OCI-LY1 (cell line): Measurements from ENCODE around the gene PRRT2.

Source experiments
- H2AFZ ChIP-seq: fragments of 200-600 bp; sonication (generic), shearing (Covaris generic); 2 replicates; pipeline ENCODE4 v1.6.0; 2014; ENCODE audit warnings: antibody characterized with exemption, mild to moderate bottlenecking, low read length
- H3F3A ChIP-seq: fragments of 200-600 bp; sonication (generic), shearing (Covaris generic); 2 replicates; pipeline ENCODE4 v1.6.0; 2014; ENCODE audit warnings: mild to moderate bottlenecking, antibody characterized with exemption, low read length, moderate library complexity; ENCODE audit not compliant: insufficient read depth
- H3K27ac ChIP-seq: fragments of 200-600 bp; sonication (generic); 2 replicates; pipeline ENCODE4 v1.5.1; 2014; ENCODE audit warnings: low read length, mixed run types, mild to moderate bottlenecking, low read depth; ENCODE audit not compliant: poor library complexity, severe bottlenecking
- H3K27me3 ChIP-seq: fragments of 200-600 bp; sonication (generic); 2 replicates; pipeline ENCODE4 v1.6.0; 2014; ENCODE audit warnings: antibody characterized with exemption, mild to moderate bottlenecking, low read length, moderate library complexity; ENCODE audit not compliant: insufficient read depth
- H3K36me3 ChIP-seq: fragments of 200-600 bp; sonication (generic); 2 replicates; pipeline ENCODE4 v1.6.1; 2014; ENCODE audit warnings: mild to moderate bottlenecking, antibody characterized with exemption, low read length, moderate library complexity, mixed read lengths; ENCODE audit not compliant: insufficient read depth
- H3K4me1 ChIP-seq: fragments of 200-600 bp; sonication (generic); 2 replicates; pipeline ENCODE4 v1.5.1; 2014; ENCODE audit warnings: mild to moderate bottlenecking, low read length, moderate library complexity; ENCODE audit not compliant: insufficient read depth, severe bottlenecking
- H3K4me2 ChIP-seq: fragments of 200-600 bp; sonication (generic), shearing (Covaris generic); 2 replicates; pipeline ENCODE4 v1.6.1; 2014; ENCODE audit warnings: low read length
- H3K4me3 ChIP-seq: fragments of 200-600 bp; sonication (generic); 2 replicates; pipeline ENCODE4 v1.5.1; 2014; ENCODE audit warnings: low read length, low read depth, mild to moderate bottlenecking, mixed read lengths; ENCODE audit not compliant: poor library complexity, severe bottlenecking
- H3K79me2 ChIP-seq: fragments of 200-600 bp; shearing (Covaris generic); 2 replicates; pipeline ENCODE4 v1.6.1; 2016; ENCODE audit warnings: mixed run types, low read length, mixed read lengths; ENCODE audit not compliant: insufficient read depth
- H3K9ac ChIP-seq: fragments of 200-600 bp; sonication (generic), shearing (Covaris generic); 2 replicates; pipeline ENCODE4 v1.6.1; 2014; ENCODE audit warnings: mild to moderate bottlenecking, low read length, mixed read lengths
- H3K9me2 ChIP-seq: fragments of 200-600 bp; sonication (generic), shearing (Covaris generic); 2 replicates; pipeline ENCODE4 v1.6.1; 2014; ENCODE audit warnings: low read depth, mild to moderate bottlenecking, low read length, mixed read lengths
- H3K9me3 ChIP-seq: fragments of 200-600 bp; shearing (Covaris generic); 2 replicates; pipeline ENCODE4 v1.6.1; 2014; ENCODE audit warnings: low read length, mixed read lengths
- H4K20me1 ChIP-seq: fragments of 200-600 bp; sonication (generic), shearing (Covaris generic); 2 replicates; pipeline ENCODE4 v1.6.0; 2016; ENCODE audit warnings: mild to moderate bottlenecking, low read length; ENCODE audit not compliant: insufficient read depth
- EZH2 ChIP-seq: fragments of 200-600 bp; sonication (generic), shearing (Covaris generic); IDR thresholded peaks from 2 replicates; pipeline ENCODE4 v1.8.0; 2017; ENCODE audit warnings: borderline replicate concordance, mixed run types, mild to moderate bottlenecking, antibody characterized with exemption, low read length, moderate library complexity, mixed read lengths
- TF ChIP-seq, protein P1 (sequence below): fragments of 200-600 bp; sonication (generic), shearing (Covaris generic); IDR thresholded peaks from 2 replicates; pipeline ENCODE4 v1.5.1; 2017; ENCODE audit warnings: mild to moderate bottlenecking, antibody characterized with exemption, low read length, moderate library complexity, mixed read lengths

PRRT2 gene

DNA sequence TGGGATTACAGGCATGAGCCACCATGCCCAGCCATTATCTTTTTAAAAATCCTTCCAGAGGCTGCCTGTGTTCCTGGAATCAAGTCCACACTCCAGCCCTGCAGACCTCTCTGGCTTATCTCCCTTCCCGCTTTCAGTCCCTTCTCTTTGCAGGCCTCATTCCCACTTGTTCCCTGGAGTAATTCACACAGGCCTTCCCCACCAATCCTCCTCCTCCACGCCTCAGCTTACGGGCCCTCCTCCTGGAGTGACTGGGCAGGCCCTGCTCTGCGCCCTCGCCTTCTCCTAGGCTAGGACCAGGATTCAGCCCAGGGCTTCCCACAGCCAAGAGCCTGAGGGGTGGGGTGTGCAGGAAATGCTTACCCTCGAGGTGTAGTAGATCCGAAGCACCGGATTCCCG, 48.2 kb downstream of the PRRT2 start:
- no peak overlapping the region for H3K27ac ChIP-seq
- H3K4me1 ChIP-seq, result peaks cover 16% of the 10 kb centered on the region
- H3K9ac ChIP-seq, result no peak overlapping the region
- H3K4me3 ChIP-seq, result no peak overlapping the region
- no peak for TF ChIP-seq EZH2
- TF ChIP-seq, protein P1, sequence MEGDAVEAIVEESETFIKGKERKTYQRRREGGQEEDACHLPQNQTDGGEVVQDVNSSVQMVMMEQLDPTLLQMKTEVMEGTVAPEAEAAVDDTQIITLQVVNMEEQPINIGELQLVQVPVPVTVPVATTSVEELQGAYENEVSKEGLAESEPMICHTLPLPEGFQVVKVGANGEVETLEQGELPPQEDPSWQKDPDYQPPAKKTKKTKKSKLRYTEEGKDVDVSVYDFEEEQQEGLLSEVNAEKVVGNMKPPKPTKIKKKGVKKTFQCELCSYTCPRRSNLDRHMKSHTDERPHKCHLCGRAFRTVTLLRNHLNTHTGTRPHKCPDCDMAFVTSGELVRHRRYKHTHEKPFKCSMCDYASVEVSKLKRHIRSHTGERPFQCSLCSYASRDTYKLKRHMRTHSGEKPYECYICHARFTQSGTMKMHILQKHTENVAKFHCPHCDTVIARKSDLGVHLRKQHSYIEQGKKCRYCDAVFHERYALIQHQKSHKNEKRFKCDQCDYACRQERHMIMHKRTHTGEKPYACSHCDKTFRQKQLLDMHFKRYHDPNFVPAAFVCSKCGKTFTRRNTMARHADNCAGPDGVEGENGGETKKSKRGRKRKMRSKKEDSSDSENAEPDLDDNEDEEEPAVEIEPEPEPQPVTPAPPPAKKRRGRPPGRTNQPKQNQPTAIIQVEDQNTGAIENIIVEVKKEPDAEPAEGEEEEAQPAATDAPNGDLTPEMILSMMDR, result no peak
- no peaks in the 10 kb centered on the region for H3K9me2 ChIP-seq
- no peaks in the 10 kb centered on the region for H3F3A ChIP-seq
- H3K79me2 ChIP-seq, result no peaks in the 10 kb centered on the region
- no peaks in the 10 kb centered on the region for H3K9me3 ChIP-seq
- no peak overlapping the region for H3K4me2 ChIP-seq
- H4K20me1 ChIP-seq, result no peaks in the 10 kb centered on the region
- no peaks in the 10 kb centered on the region for H3K27me3 ChIP-seq
- peaks cover 28% of the 10 kb centered on the region for H3K36me3 ChIP-seq
- no peak overlapping the region for H2AFZ ChIP-seq

DNA sequence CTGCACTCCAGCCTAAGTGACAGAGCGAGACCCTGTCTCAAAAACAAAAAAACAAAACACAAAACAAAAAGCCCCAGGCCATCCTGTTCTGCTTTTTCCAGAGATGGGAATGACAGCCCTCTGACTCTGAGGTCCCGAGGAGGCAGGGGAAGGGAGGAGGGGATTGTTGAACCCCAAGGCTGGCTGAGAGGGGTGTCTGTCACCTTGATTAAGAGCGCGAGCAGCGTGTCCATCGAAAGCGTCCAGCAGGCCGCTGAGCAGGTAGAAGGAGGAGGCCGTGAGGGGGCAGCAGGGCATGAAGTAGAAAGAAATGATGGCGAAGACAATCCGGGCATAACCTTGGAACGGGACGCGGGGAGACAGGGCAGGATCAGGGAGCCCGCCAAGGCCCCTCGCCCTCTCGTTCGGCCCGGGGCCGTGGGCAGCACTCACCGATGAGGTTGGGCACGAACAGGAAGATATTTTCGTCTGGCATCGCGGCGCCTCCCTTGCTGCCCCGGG, 50.4 kb downstream of the PRRT2 start:
- Histone ChIP-seq H3K36me3 (peaks cover 28% of the 10 kb centered on the region), H4K20me1 (no peaks in the 10 kb centered on the region), H3F3A (no peaks in the 10 kb centered on the region), H2AFZ (no peak overlapping the region; the same call in 1 of the 2 replicates), H3K27me3 (0 out of 2 replicates have a peak, but pooled peaks cover under 1% of the 10 kb centered on the region), H3K79me2 (no peaks in the 10 kb centered on the region), H3K9me3 (no peaks in the 10 kb centered on the region), H3K4me1 (peaks cover 16% of the 10 kb centered on the region), H3K4me2 (peak overlapping the region; percentile 90), H3K9ac (peak overlapping the region; percentile 88), H3K9me2 (no peaks in the 10 kb centered on the region), H3K27ac (no peak overlapping the region), H3K4me3 (peak overlapping the region; percentile 90)
- no peak for TF ChIP-seq EZH2
- TF ChIP-seq, protein P1, result peak; percentile 4; the same call in 1 of the 2 replicates

DNA sequence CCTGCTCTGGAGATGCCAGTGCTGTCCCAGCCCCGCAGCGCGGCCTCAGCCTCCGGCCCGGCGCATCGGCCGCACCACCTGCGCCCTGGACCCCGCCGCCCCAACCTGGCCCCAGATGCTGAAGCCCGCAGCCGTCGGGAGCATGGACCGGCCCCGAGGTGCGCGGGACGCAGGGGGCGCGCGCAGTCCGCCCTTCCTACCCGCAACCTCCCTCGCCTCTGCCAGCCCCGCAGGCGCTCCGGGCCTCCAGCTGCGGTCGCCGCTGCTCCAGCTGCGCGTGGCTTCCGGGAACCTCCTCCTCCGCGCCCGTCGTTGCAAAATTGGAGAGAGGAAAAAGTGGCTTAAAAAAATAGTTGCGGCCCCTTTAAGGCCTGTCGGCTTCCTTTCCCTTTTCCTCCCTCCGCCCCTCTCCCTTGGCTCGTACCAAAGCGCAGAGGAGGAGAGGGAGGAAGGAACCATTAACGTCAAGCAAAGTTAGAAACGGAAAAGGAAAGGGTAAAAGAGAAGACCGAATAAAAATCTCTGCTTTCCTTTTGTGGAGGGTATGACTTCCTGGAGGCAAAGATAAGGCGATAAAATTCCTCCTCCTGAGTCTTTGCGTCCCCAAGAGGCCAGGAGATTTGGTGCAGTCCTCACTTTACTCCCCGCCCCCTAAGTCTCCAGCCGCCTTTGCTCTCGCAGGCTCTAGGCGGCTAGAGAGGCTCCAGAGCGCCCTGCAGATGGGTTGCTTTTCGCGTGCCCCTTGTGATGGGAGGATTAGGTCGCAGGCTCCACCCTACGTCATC, 51.1 kb downstream of the PRRT2 start, which contains the start of gene CDIPT:
TSS of gene CDIPT (minus strand) at position 343 of the 785 bp plus-strand sequence. CDS start 369 bp downstream, outside the sequence.
- Histone ChIP-seq H4K20me1 (no peaks in the 10 kb centered on the region), H3K9me2 (no peaks in the 10 kb centered on the region), H3K79me2 (no peaks in the 10 kb centered on the region), H3K36me3 (peaks cover 28% of the 10 kb centered on the region), H3K4me2 (peak within 1 kb of the TSS; percentile 90), H2AFZ (peak within 1 kb of the TSS; percentile 69; the same call in 1 of the 2 replicates), H3K4me1 (peaks cover 16% of the 10 kb centered on the region), H3F3A (no peaks in the 10 kb centered on the region), H3K4me3 (peak within 1 kb of the TSS; percentile 90), H3K27ac (peak within 1 kb of the TSS; percentile 72), H3K27me3 (0 out of 2 replicates have a peak, but pooled peaks cover 5% of the 10 kb centered on the region), H3K9ac (peak within 1 kb of the TSS; percentile 88), H3K9me3 (no peaks in the 10 kb centered on the region)
- no peak for TF ChIP-seq EZH2
- TF ChIP-seq, protein P1, result peak; percentile 73
